Measurements from ENCODE around the gene IL1RAPL1.

The IL1RAPL1 gene

GRCh38 chrX:28880136-28880535, 292.9 kb downstream of the IL1RAPL1 start:
- H3K79me1 ChIP-seq (ENCODE audit: low read depth, low read length) = no peaks in the 10 kb centered on the region
- no peak overlapping the region for H3K18ac ChIP-seq (ENCODE audit: low read length)
- no peak overlapping the region for H2AK5ac ChIP-seq (ENCODE audit: low read depth, low read length)
- no peak overlapping the region for H2BK5ac ChIP-seq (ENCODE audit: low read length)
- H3K4me3 ChIP-seq (ENCODE audit: low read length in 2 of 2) = no peak overlapping the region
- no peaks in the 10 kb centered on the region for H3K9me3 ChIP-seq (replicated peaks in 1 of 2; ENCODE audit: control insufficient read depth in 2 of 2, insufficient read depth in 1 of 2, low read depth in 1 of 2, low read length in 2 of 2)
- no peak overlapping the region for H3K9ac ChIP-seq (ENCODE audit: low read depth, low read length, poor library complexity)
- no peak overlapping the region for H2BK15ac ChIP-seq (ENCODE audit: low read length)
- no peak overlapping the region for H4K8ac ChIP-seq (ENCODE audit: low read depth, low read length)
- no peak overlapping the region for H2BK120ac ChIP-seq (ENCODE audit: low read depth, low read length)
- peaks cover 0 to 2% of the 10 kb centered on the region in 2 donors for H3K4me1 ChIP-seq (ENCODE audit: control insufficient read depth in 2 of 2, insufficient read depth in 1 of 2, low read depth in 1 of 2, low read length in 2 of 2)
- no peak overlapping the region for H2AFZ ChIP-seq (ENCODE audit: low read length)
- H3K23ac ChIP-seq (ENCODE audit: low read depth, low read length, poor library complexity) = no peak overlapping the region
- no peak overlapping the region for H3K14ac ChIP-seq (ENCODE audit: low read length)
- peak; percentile 12 for DNase-seq (ENCODE audit: low spot score)
- no peaks in the 10 kb centered on the region for H3K27me3 ChIP-seq (ENCODE audit: control insufficient read depth in 3 of 3, insufficient read depth in 3 of 3, low read depth in 1 of 3, low read length in 3 of 3)
- H3K27ac ChIP-seq (replicated peaks; ENCODE audit: low read length) = no peak overlapping the region
- no peak overlapping the region for H4K91ac ChIP-seq (ENCODE audit: low read depth, low read length, poor library complexity)
- no peaks in the 10 kb centered on the region for H3K36me3 ChIP-seq (replicated peaks in 1 of 2; ENCODE audit: control insufficient read depth in 2 of 2, insufficient read depth in 2 of 2, low read length in 2 of 2)
- no peak overlapping the region for H3K4me2 ChIP-seq (ENCODE audit: insufficient read depth, low read length, poor library complexity, severe bottlenecking)
- H2BK12ac ChIP-seq (ENCODE audit: low read length) = no peak overlapping the region
- H3K4ac ChIP-seq (ENCODE audit: low read length) = no peak overlapping the region

- WGBS, 2 donors (ENCODE audit: extremely low coverage in 2 of 2, insufficient read length in 2 of 2, insufficient replicate concordance in 1 of 2) = no CpG with 5 or more reads among the region's 1 CpG
- Histone ChIP-seq H3K27me3 (ENCODE audit: control insufficient read depth in 3 of 3, insufficient read depth in 3 of 3, low read depth in 1 of 3, low read length in 3 of 3) (no peaks in the 10 kb centered on the region), H2BK12ac (ENCODE audit: low read length) (no peak overlapping the region), H3K23ac (ENCODE audit: low read depth, low read length, poor library complexity) (no peak overlapping the region), H3K79me1 (ENCODE audit: low read depth, low read length) (no peaks in the 10 kb centered on the region), H3K9ac (ENCODE audit: low read depth, low read length, poor library complexity) (no peak overlapping the region), H2BK15ac (ENCODE audit: low read length) (no peak overlapping the region), H3K27ac (replicated peaks; ENCODE audit: low read length) (no peak overlapping the region), H3K4me2 (ENCODE audit: insufficient read depth, low read length, poor library complexity, severe bottlenecking) (no peak overlapping the region), H3K14ac (ENCODE audit: low read length) (no peak overlapping the region), H3K36me3 (replicated peaks in 1 of 2; ENCODE audit: control insufficient read depth in 2 of 2, insufficient read depth in 2 of 2, low read length in 2 of 2) (no peaks in the 10 kb centered on the region), H2BK5ac (ENCODE audit: low read length) (no peak overlapping the region), H2AK5ac (ENCODE audit: low read depth, low read length) (no peak overlapping the region), H3K9me3 (replicated peaks in 1 of 2; ENCODE audit: control insufficient read depth in 2 of 2, insufficient read depth in 1 of 2, low read depth in 1 of 2, low read length in 2 of 2) (no peaks in the 10 kb centered on the region), H2AFZ (ENCODE audit: low read length) (no peak overlapping the region), H3K4ac (ENCODE audit: low read length) (no peak overlapping the region), H4K8ac (ENCODE audit: low read depth, low read length) (no peak overlapping the region), H3K4me3 (ENCODE audit: low read length in 2 of 2) (no peak overlapping the region), H3K18ac (ENCODE audit: low read length) (no peak overlapping the region), H3K4me1 (ENCODE audit: control insufficient read depth in 2 of 2, insufficient read depth in 1 of 2, low read depth in 1 of 2, low read length in 2 of 2) (peaks cover 0 to 1% of the 10 kb centered on the region in 2 donors), H4K91ac (ENCODE audit: low read depth, low read length, poor library complexity) (no peak overlapping the region), H2BK120ac (ENCODE audit: low read depth, low read length) (no peak overlapping the region)
- DNase-seq (ENCODE audit: low spot score) = no peak
Observed at GRCh38 chrX:28884823-28885222, 297.6 kb downstream of the IL1RAPL1 start.

GRCh38 chrX:28888416-28888815, 301.2 kb downstream of the IL1RAPL1 start:
- Histone ChIP-seq H4K91ac (ENCODE audit: low read depth, low read length, poor library complexity) (no peak overlapping the region), H3K4me1 (ENCODE audit: control insufficient read depth in 2 of 2, insufficient read depth in 1 of 2, low read depth in 1 of 2, low read length in 2 of 2) (peaks cover 0 to 3% of the 10 kb centered on the region in 2 donors), H3K4me3 (ENCODE audit: low read length in 2 of 2) (no peak overlapping the region), H2AFZ (ENCODE audit: low read length) (no peak overlapping the region), H3K4ac (ENCODE audit: low read length) (no peak overlapping the region), H3K27me3 (ENCODE audit: control insufficient read depth in 3 of 3, insufficient read depth in 3 of 3, low read depth in 1 of 3, low read length in 3 of 3) (no peaks in the 10 kb centered on the region), H2BK15ac (ENCODE audit: low read length) (no peak overlapping the region), H3K9me3 (replicated peaks in 1 of 2; ENCODE audit: control insufficient read depth in 2 of 2, insufficient read depth in 1 of 2, low read depth in 1 of 2, low read length in 2 of 2) (no peaks in the 10 kb centered on the region), H3K14ac (ENCODE audit: low read length) (no peak overlapping the region), H3K36me3 (replicated peaks in 1 of 2; ENCODE audit: control insufficient read depth in 2 of 2, insufficient read depth in 2 of 2, low read length in 2 of 2) (no peaks in the 10 kb centered on the region), H4K8ac (ENCODE audit: low read depth, low read length) (no peak overlapping the region), H3K18ac (ENCODE audit: low read length) (no peak overlapping the region), H2BK120ac (ENCODE audit: low read depth, low read length) (no peak overlapping the region), H3K79me1 (ENCODE audit: low read depth, low read length) (no peaks in the 10 kb centered on the region), H3K9ac (ENCODE audit: low read depth, low read length, poor library complexity) (no peak overlapping the region), H2BK12ac (ENCODE audit: low read length) (no peak overlapping the region), H3K27ac (replicated peaks; ENCODE audit: low read length) (no peak overlapping the region), H2AK5ac (ENCODE audit: low read depth, low read length) (no peak overlapping the region), H2BK5ac (ENCODE audit: low read length) (no peak overlapping the region), H3K23ac (ENCODE audit: low read depth, low read length, poor library complexity) (no peak overlapping the region), H3K4me2 (ENCODE audit: insufficient read depth, low read length, poor library complexity, severe bottlenecking) (no peak overlapping the region)
- no CpG with 5 or more reads among the region's 1 CpG for WGBS, 2 donors (ENCODE audit: extremely low coverage in 2 of 2, insufficient read length in 2 of 2, insufficient replicate concordance in 1 of 2)
- DNase-seq (ENCODE audit: low spot score) = no peak

- H3K23ac ChIP-seq (ENCODE audit: low read depth, low read length, poor library complexity) = no peak overlapping the region
- no peak overlapping the region for H3K4ac ChIP-seq (ENCODE audit: low read length)
- no peaks in the 10 kb centered on the region for H3K36me3 ChIP-seq (replicated peaks in 1 of 2; ENCODE audit: control insufficient read depth in 2 of 2, insufficient read depth in 2 of 2, low read length in 2 of 2)
- peak overlapping the region; percentile 34 for H2AFZ ChIP-seq (ENCODE audit: low read length)
- no peak overlapping the region for H3K14ac ChIP-seq (ENCODE audit: low read length)
- no CpG with 5 or more reads among the region's 8 CpGs for WGBS, 2 donors (ENCODE audit: extremely low coverage in 2 of 2, insufficient read length in 2 of 2, insufficient replicate concordance in 1 of 2)
- no peak overlapping the region for H4K91ac ChIP-seq (ENCODE audit: low read depth, low read length, poor library complexity)
- H3K4me2 ChIP-seq (ENCODE audit: insufficient read depth, low read length, poor library complexity, severe bottlenecking) = no peak overlapping the region
- no peaks in the 10 kb centered on the region for H3K79me1 ChIP-seq (ENCODE audit: low read depth, low read length)
- no peak overlapping the region for H2AK5ac ChIP-seq (ENCODE audit: low read depth, low read length)
- no peak overlapping the region for H3K9ac ChIP-seq (ENCODE audit: low read depth, low read length, poor library complexity)
- H2BK5ac ChIP-seq (ENCODE audit: low read length) = no peak overlapping the region
- no peak overlapping the region for H2BK12ac ChIP-seq (ENCODE audit: low read length)
- no peak overlapping the region for H3K18ac ChIP-seq (ENCODE audit: low read length)
- no peak for DNase-seq (ENCODE audit: low spot score)
- H3K4me1 ChIP-seq (ENCODE audit: control insufficient read depth in 2 of 2, insufficient read depth in 1 of 2, low read depth in 1 of 2, low read length in 2 of 2) = peaks cover 0 to 3% of the 10 kb centered on the region in 2 donors
- H3K9me3 ChIP-seq (replicated peaks in 1 of 2; ENCODE audit: control insufficient read depth in 2 of 2, insufficient read depth in 1 of 2, low read depth in 1 of 2, low read length in 2 of 2) = no peaks in the 10 kb centered on the region
- H2BK15ac ChIP-seq (ENCODE audit: low read length) = no peak overlapping the region
- no peak overlapping the region for H4K8ac ChIP-seq (ENCODE audit: low read depth, low read length)
- no peaks in the 10 kb centered on the region for H3K27me3 ChIP-seq (ENCODE audit: control insufficient read depth in 3 of 3, insufficient read depth in 3 of 3, low read depth in 1 of 3, low read length in 3 of 3)
- no peak overlapping the region for H2BK120ac ChIP-seq (ENCODE audit: low read depth, low read length)
- no peak overlapping the region for H3K4me3 ChIP-seq (ENCODE audit: low read length in 2 of 2)
- H3K27ac ChIP-seq (replicated peaks; ENCODE audit: low read length) = no peak overlapping the region
Observed at GRCh38 chrX:28889591-28890090, 302.4 kb downstream of the IL1RAPL1 start.

Measured in neuronal stem cell (in vitro differentiated cells).